ACC112 (cell line): Measurements from ENCODE around the gene SEC22B.
"Not testable (repeated sequence)": the region's sequence is repeated elsewhere in the genome, so short reads cannot be mapped to it uniquely, and the experiment has no call there.

Experiments used
- H2AFZ ChIP-seq: fragments of 200-600 bp; sonication (generic); one replicate; pipeline ENCODE4 v1.6.0; 2017; ENCODE audit warnings: antibody characterized with exemption, low read length; ENCODE audit not compliant: unreplicated experiment
- H3K27ac ChIP-seq: fragments of 200-600 bp; sonication (generic); 2 replicates; pipeline ENCODE4 v1.5.1; 2014; ENCODE audit warnings: low read depth, mild to moderate bottlenecking, antibody characterized with exemption, low read length, moderate library complexity
- H3K27me3 ChIP-seq: fragments of 200-600 bp; sonication (generic); 2 replicates; pipeline ENCODE4 v1.6.1; 2014; ENCODE audit warnings: mild to moderate bottlenecking, antibody characterized with exemption, low read length, moderate library complexity, mixed read lengths; ENCODE audit not compliant: insufficient read depth
- H3K36me3 ChIP-seq: fragments of 200-600 bp; sonication (generic); 2 replicates; pipeline ENCODE4 v1.6.1; 2016; ENCODE audit warnings: mild to moderate bottlenecking, antibody characterized with exemption, low read length, moderate library complexity, mixed read lengths; ENCODE audit not compliant: insufficient read depth
- H3K4me1 ChIP-seq: fragments of 200-600 bp; sonication (generic); one replicate; pipeline ENCODE4 v1.6.1; 2016; ENCODE audit warnings: low read length, mixed read lengths; ENCODE audit not compliant: insufficient read depth, unreplicated experiment, control insufficient read depth
- H3K4me3 ChIP-seq: fragments of 200-600 bp; sonication (generic); 2 replicates; pipeline ENCODE4 v1.5.1; 2014; ENCODE audit warnings: mild to moderate bottlenecking, low read depth, low read length
- H3K79me2 ChIP-seq: fragments of 200-600 bp; sonication (generic); one replicate; pipeline ENCODE4 v1.6.0; 2016; ENCODE audit warnings: low read length; ENCODE audit not compliant: control insufficient read depth, unreplicated experiment, insufficient read depth

The SEC22B gene

DNA sequence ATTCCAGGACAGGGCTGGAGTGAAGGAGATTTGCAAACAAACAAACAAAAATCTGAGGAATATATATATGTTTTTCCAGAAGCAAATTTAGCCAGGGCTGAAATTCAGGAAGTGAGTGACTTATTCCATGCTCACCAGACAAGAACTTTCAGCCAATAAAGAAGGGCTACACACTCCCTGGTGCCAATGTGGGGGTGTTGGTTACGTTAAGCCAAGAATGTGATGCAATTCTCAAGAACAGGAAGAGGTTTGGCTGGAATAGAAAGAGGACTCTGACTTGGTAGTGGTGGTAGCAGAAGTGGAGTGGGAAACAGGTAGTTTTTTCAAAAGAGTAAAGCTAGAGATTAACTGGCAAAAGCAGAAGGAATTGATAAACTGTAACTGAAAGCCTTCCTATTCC is 31.7 kb downstream of the SEC22B start:
- not testable (repeated sequence) for H3K4me3 ChIP-seq, H3K79me2 ChIP-seq, H2AFZ ChIP-seq, H3K27me3 ChIP-seq, H3K36me3 ChIP-seq
- Histone ChIP-seq H3K27ac (peak overlapping the region; percentile 74), H3K4me1 (peaks cover 26% of the 10 kb centered on the region)

DNA sequence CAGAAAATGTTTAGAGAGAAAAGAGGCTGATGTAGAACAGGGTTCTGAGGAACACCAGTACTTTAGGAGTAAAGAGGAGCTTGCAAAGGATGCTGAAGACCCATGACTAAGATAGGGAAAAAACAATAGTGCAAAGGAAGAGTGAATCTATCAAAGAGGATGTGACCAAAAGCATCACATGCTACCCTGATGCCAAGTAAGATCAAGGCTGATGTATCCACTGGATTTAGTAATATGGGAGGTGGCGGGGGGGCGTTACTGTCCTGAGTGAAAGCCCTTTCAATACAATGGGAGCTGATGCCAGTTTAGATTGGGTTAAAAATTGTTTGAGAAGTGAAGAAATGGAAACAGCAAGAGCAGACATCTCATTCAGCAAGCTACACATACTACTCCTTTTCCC is 32.2 kb downstream of the SEC22B start:
- Histone ChIP-seq H3K27ac (peak overlapping the region; percentile 72), H3K4me1 (peaks cover 26% of the 10 kb centered on the region)
- H3K4me3 ChIP-seq, H3K36me3 ChIP-seq, H2AFZ ChIP-seq, H3K79me2 ChIP-seq, H3K27me3 ChIP-seq: not testable (repeated sequence)

- H3K79me2 ChIP-seq, H3K27me3 ChIP-seq, H3K36me3 ChIP-seq, H3K4me3 ChIP-seq, H2AFZ ChIP-seq: not testable (repeated sequence)
- Histone ChIP-seq H3K4me1 (peaks cover 26% of the 10 kb centered on the region), H3K27ac (peak overlapping the region; percentile 72)
Observed at GRCh38 chr1:120143334-120143733, 33.0 kb downstream of the SEC22B start.

- H3K4me1 ChIP-seq: peaks cover 26% of the 10 kb centered on the region
- not testable (repeated sequence) for H3K36me3 ChIP-seq, H3K79me2 ChIP-seq, H3K27me3 ChIP-seq, H3K4me3 ChIP-seq, H2AFZ ChIP-seq
- peak overlapping the region; percentile 74 for H3K27ac ChIP-seq
Observed at GRCh38 chr1:120142512-120143263, 33.6 kb downstream of the SEC22B start.

- H3K4me3 ChIP-seq, H3K79me2 ChIP-seq, H3K27me3 ChIP-seq, H3K36me3 ChIP-seq, H2AFZ ChIP-seq: not testable (repeated sequence)
- peaks cover 23% of the 10 kb centered on the region for H3K4me1 ChIP-seq
- H3K27ac ChIP-seq: peak overlapping the region; percentile 74
Observed at GRCh38 chr1:120141865-120142264, 34.5 kb downstream of the SEC22B start.

GRCh38 chr1:120140656-120141265 is 35.6 kb downstream of the SEC22B start:
- H2AFZ ChIP-seq, H3K36me3 ChIP-seq, H3K27me3 ChIP-seq, H3K27ac ChIP-seq, H3K79me2 ChIP-seq, H3K4me3 ChIP-seq: not testable (repeated sequence)
- H3K4me1 ChIP-seq: peaks cover 23% of the 10 kb centered on the region

- H3K4me1 ChIP-seq, H3K36me3 ChIP-seq, H3K27ac ChIP-seq, H3K4me3 ChIP-seq, H3K27me3 ChIP-seq, H3K79me2 ChIP-seq, H2AFZ ChIP-seq: not testable (repeated sequence)
Observed at GRCh38 chr1:120136086-120136485, 40.2 kb downstream of the SEC22B start.

DNA sequence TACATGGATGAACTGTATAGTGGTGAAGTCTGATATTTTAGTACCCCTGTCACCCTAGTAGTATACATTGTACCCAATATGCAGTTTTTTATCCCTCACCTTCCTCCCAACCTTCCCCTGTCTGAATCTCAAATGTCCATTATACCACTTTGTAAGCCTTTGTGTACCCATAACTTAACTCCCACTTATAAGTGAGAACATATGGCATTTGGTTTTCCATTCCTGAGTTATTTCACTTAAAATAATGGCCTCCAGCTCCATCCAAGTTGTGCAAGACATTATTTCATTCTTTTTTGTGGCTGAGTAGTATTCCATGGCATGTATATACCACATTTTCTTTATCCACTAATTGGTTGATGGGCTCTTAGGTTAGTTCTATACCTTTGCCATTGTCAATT is 42.4 kb downstream of the SEC22B start:
- H3K4me1 ChIP-seq, H3K36me3 ChIP-seq, H2AFZ ChIP-seq, H3K27me3 ChIP-seq, H3K27ac ChIP-seq, H3K4me3 ChIP-seq, H3K79me2 ChIP-seq: not testable (repeated sequence)

DNA sequence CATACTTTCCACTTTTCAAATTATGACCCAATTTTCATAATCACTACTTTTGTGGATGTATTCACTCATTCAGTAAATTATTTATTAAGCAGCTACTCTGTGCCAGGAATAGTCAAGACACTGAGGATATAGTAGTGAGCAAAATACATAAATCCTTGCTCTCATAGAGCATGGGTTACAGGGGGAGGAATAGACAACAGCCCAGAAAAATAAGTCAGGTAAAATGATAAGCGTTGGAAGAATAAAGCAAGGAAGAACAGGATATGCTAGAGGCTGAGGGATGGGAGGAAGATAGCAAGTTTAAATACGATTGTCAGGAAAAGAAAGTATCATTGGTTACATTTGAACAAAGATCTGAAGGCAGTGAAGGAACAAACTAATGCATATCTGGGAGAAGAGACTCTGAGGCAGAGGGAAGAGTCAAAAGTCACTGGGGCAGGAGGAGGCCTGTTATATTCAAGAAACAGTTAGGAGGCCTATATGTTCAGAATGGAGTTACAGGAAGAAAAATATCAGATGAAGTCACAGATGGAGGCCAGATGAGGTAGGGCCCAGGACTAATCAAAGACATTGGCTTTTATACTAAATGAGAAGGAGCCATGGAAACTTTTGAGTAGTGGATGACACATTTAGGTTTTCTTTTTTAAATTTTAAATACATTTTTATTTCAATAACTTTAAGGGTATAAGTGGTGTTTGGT is 42.9 kb downstream of the SEC22B start:
- H3K36me3 ChIP-seq: no peaks in the 10 kb centered on the region
- peak overlapping the region; percentile 1 for H2AFZ ChIP-seq
- no peak overlapping the region for H3K27ac ChIP-seq
- no peaks in the 10 kb centered on the region for H3K27me3 ChIP-seq
- H3K4me3 ChIP-seq: no peak overlapping the region
- H3K4me1 ChIP-seq: peaks cover 4% of the 10 kb centered on the region
- H3K79me2 ChIP-seq: no peaks in the 10 kb centered on the region

DNA sequence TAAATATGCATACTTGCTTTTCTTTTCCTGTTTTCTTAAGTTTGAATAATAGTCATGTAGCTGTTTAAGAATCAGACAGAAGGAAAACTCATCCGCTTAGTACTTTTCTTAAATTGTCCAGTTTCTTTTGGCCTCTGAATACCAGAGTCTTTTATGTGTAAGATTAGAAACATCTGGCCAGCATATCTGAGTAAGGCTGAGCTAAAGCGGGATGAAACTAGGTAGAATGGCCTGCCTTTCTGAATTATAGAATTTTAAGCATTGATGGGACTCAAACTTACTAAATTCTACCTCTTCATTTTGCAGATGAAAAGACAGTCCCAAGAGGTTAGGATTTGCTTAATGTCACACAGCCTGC is 43.9 kb downstream of the SEC22B start:
- H3K4me3 ChIP-seq, H2AFZ ChIP-seq, H3K79me2 ChIP-seq, H3K4me1 ChIP-seq, H3K36me3 ChIP-seq, H3K27me3 ChIP-seq: not testable (repeated sequence)
- H3K27ac ChIP-seq: peak overlapping the region; percentile 25
